GM12892 (cell line): ENCODE measurements around the gene NMNAT2.

ENCODE experiments used
- POLR2A ChIP-seq: IDR thresholded peaks from 2 replicates; pipeline ENCODE4 v1.6.1; 2011; ENCODE audit warnings: low read depth, low read length, control low read depth
- POLR2AphosphoS5 ChIP-seq: IDR thresholded peaks from 2 replicates; pipeline ENCODE4 v1.6.1; 2011; ENCODE audit warnings: low read depth, low read length, control low read depth

DNA sequence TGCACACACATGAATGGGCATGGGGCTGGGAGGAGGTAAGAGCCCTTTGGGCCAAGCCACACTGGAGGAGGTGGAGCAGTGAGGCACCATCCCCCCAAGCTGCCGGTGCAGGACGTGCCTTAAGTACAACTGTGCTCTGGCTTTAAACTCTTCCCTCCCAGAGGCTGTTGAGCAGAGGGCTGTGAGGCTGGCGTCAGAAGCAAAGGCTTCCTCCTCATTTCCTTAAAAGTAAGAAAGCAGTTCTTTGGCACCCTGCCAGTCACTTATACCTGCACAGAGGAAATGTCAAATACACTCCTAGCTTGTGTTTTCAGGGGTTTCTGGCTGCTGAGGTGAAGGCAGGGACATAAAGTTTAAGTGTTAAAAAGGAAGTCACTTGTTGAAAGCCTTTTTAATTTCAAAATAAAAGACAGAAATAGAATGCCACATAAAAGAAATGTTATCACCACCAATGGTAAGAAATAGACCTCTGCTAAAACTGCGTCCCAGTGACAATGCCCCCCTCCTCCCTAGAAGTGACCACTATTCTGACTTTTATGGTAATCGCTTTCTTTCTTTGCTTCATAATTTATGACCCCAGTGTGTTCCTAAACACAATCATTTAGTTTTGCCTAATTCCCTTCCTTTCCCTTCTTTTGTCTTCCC, 199.1 kb downstream of the NMNAT2 start:
- TF ChIP-seq POLR2AphosphoS5 = no peak
- TF ChIP-seq POLR2A = no peak
